BJ (cell line): ENCODE data around the gene MTA1. TPM values are rescaled to one million over a fixed set of nuclear protein-coding genes. Genes with fewer than 3 reads are reported as not detected.

Source experiments
- CTCF ChIA-PET: fragments of 350-600 bp; formaldehyde crosslinking; extraction: SDS; loops from one replicate; lab custom pipeline; 2021; ENCODE audit warnings: antibody characterized with exemption, inconsistent platforms; lab: Yijun Ruan, JAX
- POLR2A ChIA-PET: fragments of 300-600 bp; sonication (Branson Sonifier 250); formaldehyde crosslinking; extraction: SDS; loops from one replicate; lab custom pipeline; 2021; ENCODE audit warnings: antibody characterized with exemption; lab: Charles Lee
- DNase-seq: peaks from one replicate; pipeline ENCODE4 v3.0.0-alpha.2; 2011; ENCODE audit warnings: low read depth
- H3K27me3 ChIP-seq: 2 replicates; pipeline ENCODE4 v1.6.0; 2011; ENCODE audit warnings: low read length; ENCODE audit not compliant: control insufficient read depth, insufficient read depth
- H3K36me3 ChIP-seq: 2 replicates; pipeline ENCODE4 v1.5.1; 2011; ENCODE audit warnings: low read length; ENCODE audit not compliant: control insufficient read depth, insufficient read depth
- H3K4me3 ChIP-seq: 2 replicates; pipeline ENCODE4 v1.5.1; 2011; ENCODE audit warnings: low read depth, mild to moderate bottlenecking, control low read depth, low read length
- polyA plus RNA-seq: library from polyadenylated mRNA; depleted of rRNA; stranded (reverse); fragments of >200 nt; gene quantifications from 2 replicates; pipeline ENCODE4 v1.2.3, GENCODE V29; 2011
- TF ChIP-seq, protein P1 (sequence below): IDR thresholded peaks from 2 replicates; pipeline ENCODE4 v1.5.1; 2011; ENCODE audit warnings: low read depth, mild to moderate bottlenecking, control low read depth, inconsistent platforms, low read length, moderate library complexity; ENCODE audit not compliant: insufficient read depth

MTA1 gene
- polyA plus RNA-seq, 1 experiment, result 48.8 TPM

DNA sequence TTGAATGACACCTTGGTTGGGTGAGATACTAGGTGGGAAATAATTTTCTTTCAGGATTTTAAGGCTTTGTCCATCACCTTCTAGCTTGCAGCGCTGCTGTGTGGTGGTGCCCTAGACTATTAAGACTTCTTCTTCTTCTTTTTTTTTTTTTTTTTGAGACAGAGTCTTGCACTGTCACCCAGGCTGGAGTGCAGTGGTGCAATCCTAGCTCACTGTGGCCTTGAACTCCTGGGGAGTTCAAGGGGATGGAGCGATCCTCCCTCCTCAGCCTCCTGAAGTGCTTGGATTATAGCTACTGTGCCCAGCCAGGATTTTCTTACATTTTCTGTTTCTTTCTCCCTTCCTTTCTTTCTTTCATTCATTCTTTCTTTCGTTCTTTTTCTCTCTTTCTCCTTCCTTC is 10.3 kb upstream of the MTA1 start:
- Histone ChIP-seq H3K27me3 (peaks cover 3% of the 10 kb centered on the region; the same call in 1 of the 2 replicates), H3K36me3 (no peaks in the 10 kb centered on the region), H3K4me3 (no peak overlapping the region)
- TF ChIP-seq, protein P1, sequence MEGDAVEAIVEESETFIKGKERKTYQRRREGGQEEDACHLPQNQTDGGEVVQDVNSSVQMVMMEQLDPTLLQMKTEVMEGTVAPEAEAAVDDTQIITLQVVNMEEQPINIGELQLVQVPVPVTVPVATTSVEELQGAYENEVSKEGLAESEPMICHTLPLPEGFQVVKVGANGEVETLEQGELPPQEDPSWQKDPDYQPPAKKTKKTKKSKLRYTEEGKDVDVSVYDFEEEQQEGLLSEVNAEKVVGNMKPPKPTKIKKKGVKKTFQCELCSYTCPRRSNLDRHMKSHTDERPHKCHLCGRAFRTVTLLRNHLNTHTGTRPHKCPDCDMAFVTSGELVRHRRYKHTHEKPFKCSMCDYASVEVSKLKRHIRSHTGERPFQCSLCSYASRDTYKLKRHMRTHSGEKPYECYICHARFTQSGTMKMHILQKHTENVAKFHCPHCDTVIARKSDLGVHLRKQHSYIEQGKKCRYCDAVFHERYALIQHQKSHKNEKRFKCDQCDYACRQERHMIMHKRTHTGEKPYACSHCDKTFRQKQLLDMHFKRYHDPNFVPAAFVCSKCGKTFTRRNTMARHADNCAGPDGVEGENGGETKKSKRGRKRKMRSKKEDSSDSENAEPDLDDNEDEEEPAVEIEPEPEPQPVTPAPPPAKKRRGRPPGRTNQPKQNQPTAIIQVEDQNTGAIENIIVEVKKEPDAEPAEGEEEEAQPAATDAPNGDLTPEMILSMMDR, result no peak
- ChIA-PET POLR2A (interaction anchor here (1.0 kb wide), 1 partner anchor 21 kb away, joined by 13 read pairs; no protein-coding TSS in a partner anchor), CTCF (interaction anchor here (1.1 kb wide), 1 partner anchor 37 kb away, joined by 3 read pairs; no protein-coding TSS in a partner anchor)
- no peak for DNase-seq

- DNase-seq, result no peak
- peaks cover 3% of the 10 kb centered on the region; the same call in 1 of the 2 replicates for H3K27me3 ChIP-seq
- CTCF ChIA-PET, result interaction anchor here (1.4 kb wide), 1 partner anchor 39 kb away, joined by 4 read pairs; no protein-coding TSS in a partner anchor
- no peak overlapping the region; the same call in 1 of the 2 replicates for H3K4me3 ChIP-seq
- TF ChIP-seq, protein P1, result no peak
- no peaks in the 10 kb centered on the region for H3K36me3 ChIP-seq
- POLR2A ChIA-PET, result no interaction called here
Measured at GRCh38 chr14:105410642-105411016, 9.0 kb upstream of the MTA1 start.

DNA sequence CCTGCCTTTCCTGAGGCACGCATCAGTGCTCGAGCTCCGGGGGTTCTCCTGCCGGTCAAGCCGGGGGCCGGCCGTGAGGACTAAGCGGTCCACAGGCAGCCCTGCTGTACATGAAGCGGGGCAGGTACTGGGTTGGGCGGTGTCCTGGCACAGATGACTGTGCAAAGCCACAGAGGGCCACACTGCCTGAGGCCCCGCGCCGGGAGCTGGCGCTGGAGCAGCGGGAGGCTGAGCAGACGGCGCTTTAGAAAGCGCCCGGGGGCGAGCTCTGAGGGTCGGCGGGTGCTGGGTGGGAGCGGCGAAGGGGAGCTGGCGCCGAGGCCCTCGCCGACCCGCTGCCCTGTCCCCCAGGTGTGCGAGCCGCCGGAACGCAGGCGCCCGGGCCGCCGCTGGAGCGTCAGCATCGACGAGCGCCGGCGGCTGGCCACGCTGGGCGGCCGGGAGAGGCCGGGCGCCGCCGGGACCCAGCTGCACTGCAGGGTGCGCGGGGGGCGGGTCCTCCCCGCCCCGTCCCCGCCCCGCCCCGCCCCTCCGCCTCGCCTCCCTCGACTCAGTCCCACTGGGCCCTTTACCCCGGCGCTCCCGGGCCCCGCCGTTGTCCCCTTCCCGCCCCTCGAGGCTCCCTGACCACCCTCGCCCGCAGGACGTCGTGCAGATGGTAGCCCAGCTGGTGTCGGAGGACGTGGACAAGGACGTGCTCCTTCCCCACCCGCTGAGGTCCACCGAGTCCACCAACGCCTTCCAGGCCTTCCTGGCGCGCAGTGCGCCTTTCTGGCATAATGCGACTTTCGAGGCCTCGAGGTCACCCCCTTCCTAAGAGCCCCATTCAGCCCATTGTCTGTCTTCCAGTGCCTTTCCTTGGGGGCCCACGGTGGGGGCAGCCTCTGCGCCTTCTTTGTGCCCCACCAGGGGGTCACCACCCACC is 8.3 kb upstream of the MTA1 start:
- no peaks in the 10 kb centered on the region for H3K36me3 ChIP-seq
- ChIA-PET CTCF (interaction anchor here (1.4 kb wide), 1 partner anchor 40 kb away, joined by 4 read pairs; no protein-coding TSS in a partner anchor), POLR2A (interaction anchor here (0.6 kb wide), 1 partner anchor 19 kb away, joined by 3 read pairs; no protein-coding TSS in a partner anchor)
- TF ChIP-seq, protein P1, result no peak
- no peak for DNase-seq
- peak overlapping the region; percentile 29 for H3K4me3 ChIP-seq
- H3K27me3 ChIP-seq, result peaks cover 3% of the 10 kb centered on the region; the same call in 1 of the 2 replicates

GRCh38 chr14:105411985-105412770 is 7.4 kb upstream of the MTA1 start:
- H3K36me3 ChIP-seq, result no peaks in the 10 kb centered on the region
- no peak overlapping the region for H3K4me3 ChIP-seq
- TF ChIP-seq, protein P1, result no peak
- DNase-seq, result no peak
- peaks cover 3% of the 10 kb centered on the region; the same call in 1 of the 2 replicates for H3K27me3 ChIP-seq
- POLR2A ChIA-PET, result no interaction called here
- CTCF ChIA-PET, result no interaction called here
